IMR-90 (cell line): ENCODE data around the gene TOGARAM2. TPM values are rescaled to one million over a fixed set of nuclear protein-coding genes. Genes with fewer than 3 reads are reported as not detected.

Source experiments
- ATAC-seq: fragments of 200-7000 bp; cut with Tn5 transposase; 2 replicates; pipeline ENCODE4 v1.9.1; 2020; ENCODE audit warnings: low read depth, mild to moderate bottlenecking, moderate library complexity
- BruUV-seq: library from RNA; stranded (reverse); fragments of 400-500 nt; replicated peaks from 2 replicates; lab custom pipeline; 2021; lab: Mats Ljungman, UMichigan
- CTCF ChIA-PET: fragments of 300-600 bp; formaldehyde crosslinking; extraction: SDS; loops from one replicate; lab custom pipeline; 2021; ENCODE audit warnings: antibody characterized with exemption; lab: Yijun Ruan, JAX
- POLR2A ChIA-PET: fragments of 300-600 bp; sonication (Branson Sonifier 250); formaldehyde crosslinking; loops from one replicate; lab custom pipeline; 2022; ENCODE audit warnings: antibody characterized with exemption; ENCODE audit not compliant: unreplicated experiment; lab: Charles Lee
- DNase-seq: peaks from one replicate; pipeline ENCODE4 v3.0.0; 2013
- H2AFZ ChIP-seq: replicated peaks from 2 replicates; pipeline ENCODE3; 2013; ENCODE audit warnings: low read length, mild to moderate bottlenecking; ENCODE audit not compliant: poor library complexity
- H2AK5ac ChIP-seq: 2 replicates; pipeline ENCODE4 v1.6.1; 2013; ENCODE audit warnings: low read depth, low read length, inconsistent platforms
- H2AK9ac ChIP-seq: replicated peaks from 2 replicates; pipeline ENCODE3; 2013; ENCODE audit warnings: mild to moderate bottlenecking, low read depth, low read length, moderate library complexity; ENCODE audit not compliant: poor library complexity
- H2BK120ac ChIP-seq: 2 replicates; pipeline ENCODE4 v1.6.1; 2013; ENCODE audit warnings: low read depth, low read length, inconsistent platforms
- H2BK15ac ChIP-seq: 3 replicates; pipeline ENCODE4 v1.6.1; 2013; ENCODE audit warnings: low read depth, low read length, inconsistent platforms
- H2BK20ac ChIP-seq: 2 replicates; pipeline ENCODE4 v1.6.1; 2013; ENCODE audit warnings: low read depth, mild to moderate bottlenecking, inconsistent platforms, low read length, moderate library complexity
- H2BK5ac ChIP-seq: 2 replicates; pipeline ENCODE4 v1.6.1; 2013; ENCODE audit warnings: mild to moderate bottlenecking, low read depth, low read length, inconsistent platforms; ENCODE audit not compliant: poor library complexity, severe bottlenecking
- H3K14ac ChIP-seq: replicated peaks from 2 replicates; pipeline ENCODE4 v1.6.1; 2013; ENCODE audit warnings: low read depth, low read length, inconsistent platforms
- H3K18ac ChIP-seq: 2 replicates; pipeline ENCODE4 v1.6.1; 2013; ENCODE audit warnings: low read depth, low read length, control low read depth
- H3K23ac ChIP-seq: 2 replicates; pipeline ENCODE4 v1.6.1; 2013; ENCODE audit warnings: low read depth, low read length, inconsistent platforms
- H3K27ac ChIP-seq: 2 replicates; pipeline ENCODE4 v1.5.1; 2013; ENCODE audit warnings: mild to moderate bottlenecking, control low read depth, low read length; ENCODE audit not compliant: insufficient read depth
- H3K27me3 ChIP-seq: 2 replicates; pipeline ENCODE4 v1.6.1; 2013; ENCODE audit warnings: low read length; ENCODE audit not compliant: control insufficient read depth, insufficient read depth
- H3K36me3 ChIP-seq: 2 replicates; pipeline ENCODE4 v1.6.1; 2013; ENCODE audit warnings: low read length, mixed read lengths; ENCODE audit not compliant: control insufficient read depth, insufficient read depth
- H3K4ac ChIP-seq: 2 replicates; pipeline ENCODE4 v1.6.1; 2013; ENCODE audit warnings: low read depth, low read length, inconsistent platforms
- H3K4me1 ChIP-seq: 2 replicates; pipeline ENCODE4 v1.6.1; 2013; ENCODE audit warnings: low read length, mixed read lengths; ENCODE audit not compliant: control insufficient read depth, insufficient read depth
- H3K4me2 ChIP-seq: 2 replicates; pipeline ENCODE4 v1.6.1; 2013; ENCODE audit warnings: low read depth, mild to moderate bottlenecking, control low read depth, low read length, moderate library complexity
- H3K4me3 ChIP-seq: 2 replicates; pipeline ENCODE4 v1.5.1; 2013; ENCODE audit warnings: low read depth, mild to moderate bottlenecking, control low read depth, low read length, moderate library complexity; ENCODE audit not compliant: insufficient read depth
- H3K56ac ChIP-seq: 2 replicates; pipeline ENCODE4 v1.6.1; 2013; ENCODE audit warnings: low read length, inconsistent platforms; ENCODE audit not compliant: insufficient read depth; ENCODE audit errors: extremely low read depth
- H3K79me1 ChIP-seq, 2 experiments: 2 replicates each; pipeline ENCODE4 v1.6.1; 2013; ENCODE audit warnings: low read length in 2 of 2, inconsistent platforms in 1 of 2, low read depth in 1 of 2
- H3K9ac ChIP-seq: 2 replicates; pipeline ENCODE4 v1.6.1; 2013; ENCODE audit warnings: low read depth, low read length, control low read depth
- H3K9me1 ChIP-seq: 2 replicates; pipeline ENCODE4 v1.6.1; 2013; ENCODE audit warnings: low read length, inconsistent platforms; ENCODE audit not compliant: insufficient read depth
- H3K9me3 ChIP-seq: 2 replicates; pipeline ENCODE4 v1.6.1; 2013; ENCODE audit warnings: low read length; ENCODE audit not compliant: control insufficient read depth, insufficient read depth
- H4K20me1 ChIP-seq: 2 replicates; pipeline ENCODE4 v1.6.1; 2013; ENCODE audit warnings: low read length, inconsistent platforms; ENCODE audit not compliant: insufficient read depth
- H4K5ac ChIP-seq: 2 replicates; pipeline ENCODE4 v1.6.1; 2013; ENCODE audit warnings: mild to moderate bottlenecking, low read depth, low read length, control low read depth
- H4K8ac ChIP-seq, 2 experiments: 2 replicates each; pipeline ENCODE4 v1.6.1; 2013; ENCODE audit warnings: low read depth in 2 of 2, low read length in 2 of 2, control low read depth in 1 of 2, inconsistent platforms in 1 of 2
- H4K91ac ChIP-seq: 2 replicates; pipeline ENCODE4 v1.6.1; 2013; ENCODE audit warnings: low read depth, low read length, inconsistent platforms; ENCODE audit not compliant: insufficient read depth
- BHLHE40 ChIP-seq: fragments of 150-350 bp; IDR thresholded peaks from 2 replicates; pipeline ENCODE4 v1.6.1; 2016; ENCODE audit warnings: mild to moderate bottlenecking, low read depth, low read length
- CEBPB ChIP-seq: IDR thresholded peaks from 2 replicates; pipeline ENCODE4 v1.6.1; 2012; ENCODE audit warnings: low read depth, low read length, improper control_type of control experiment
- CHD1 ChIP-seq: IDR thresholded peaks from 2 replicates; pipeline ENCODE4 v1.6.1; 2012; ENCODE audit warnings: low read depth, low read length, improper control_type of control experiment
- ELK1 ChIP-seq: fragments of 150-350 bp; IDR thresholded peaks from 2 replicates; pipeline ENCODE4 v1.6.1; 2016; ENCODE audit warnings: low read depth, mild to moderate bottlenecking, low read length, moderate library complexity, borderline replicate concordance
- FOS ChIP-seq: fragments of 150-350 bp; IDR thresholded peaks from 2 replicates; pipeline ENCODE4 v1.6.1; 2016; ENCODE audit warnings: low read depth, low read length
- MAFK ChIP-seq: IDR thresholded peaks from 2 replicates; pipeline ENCODE4 v1.6.1; 2012; ENCODE audit warnings: low read depth, low read length, improper control_type of control experiment
- MAZ ChIP-seq: IDR thresholded peaks from 2 replicates; pipeline ENCODE4 v1.6.1; 2012; ENCODE audit warnings: low read depth, mild to moderate bottlenecking, low read length, improper control_type of control experiment, moderate library complexity, borderline replicate concordance
- MXI1 ChIP-seq: IDR thresholded peaks from 2 replicates; pipeline ENCODE4 v1.6.1; 2012; ENCODE audit warnings: low read depth, mild to moderate bottlenecking, low read length, moderate library complexity, borderline replicate concordance
- NFE2L2 ChIP-seq: fragments of 150-350 bp; IDR thresholded peaks from 2 replicates; pipeline ENCODE4 v1.6.1; 2016; ENCODE audit warnings: low read depth, mild to moderate bottlenecking, low read length
- POLR2A ChIP-seq: IDR thresholded peaks from 2 replicates; pipeline ENCODE4 v1.6.1; 2012; ENCODE audit warnings: mild to moderate bottlenecking, low read depth, low read length
- RAD21 ChIP-seq: IDR thresholded peaks from 2 replicates; pipeline ENCODE4 v1.6.1; 2012; ENCODE audit warnings: low read length, improper control_type of control experiment
- RCOR1 ChIP-seq: IDR thresholded peaks from 2 replicates; pipeline ENCODE4 v1.6.1; 2012; ENCODE audit warnings: mild to moderate bottlenecking, low read length, improper control_type of control experiment; ENCODE audit not compliant: insufficient replicate concordance
- RFX5 ChIP-seq: IDR thresholded peaks from 2 replicates; pipeline ENCODE4 v1.8.0; 2012; ENCODE audit warnings: low read depth, mild to moderate bottlenecking, low read length, moderate library complexity
- SMC3 ChIP-seq: fragments of 150-350 bp; IDR thresholded peaks from 2 replicates; pipeline ENCODE4 v1.6.1; 2016; ENCODE audit warnings: low read depth, mild to moderate bottlenecking, antibody characterized with exemption, low read length, moderate library complexity
- WGBS, 2 experiments: methylation state at CpG; one replicate each; pipeline versions ENCODE4 v1.1.5 to v1.1.7; 2013; ENCODE audit warnings: missing lambda C conversion rate in 2 of 2; ENCODE audit not compliant: insufficient read length in 1 of 2; ENCODE audit errors: extremely low coverage in 2 of 2; 5-methylcytosine and 5-hydroxymethylcytosine counted together
- dilution Hi-C: fragments of 300-500 bp; cut with HindIII; formaldehyde crosslinking; loops from one replicate; pipeline ENCODE4 v1.14.3; 2018; ENCODE audit warnings: low sequenced_read_pairs; ENCODE audit not compliant: unreplicated experiment
- in situ Hi-C: fragments of 300-500 bp; cut with MboI; formaldehyde crosslinking; loops from 3 replicates; pipeline ENCODE4 v1.14.3; 2019; ENCODE audit warnings: low sequenced_read_pairs, inconsistent platforms, mixed read lengths
- intact Hi-C: fragments of 100-400 bp; cut with micrococcal nuclease; formaldehyde crosslinking; loops from 2 replicates; pipeline ENCODE4 v1.10.0; 2022
- polyA plus RNA-seq, 3 experiments: library from polyadenylated mRNA; depleted of rRNA; stranded (reverse); fragments of >200 nt; gene quantifications; 2 replicates each; pipeline ENCODE4 v1.2.3, GENCODE V29; 2012; ENCODE audit warnings: low replicate concordance in 1 of 3
- total RNA-seq: library from RNA; depleted of rRNA; stranded (reverse); fragments of >200 nt; gene quantifications from 2 replicates; pipeline ENCODE4 v1.2.3, GENCODE V29; 2012
- TF ChIP-seq, protein P1 (sequence below): fragments of 150-350 bp; IDR thresholded peaks from 2 replicates; pipeline ENCODE4 v1.6.1; 2017; ENCODE audit warnings: mild to moderate bottlenecking, antibody characterized with exemption, low read length, low read depth
- TF ChIP-seq, protein P2 (sequence below): conservative IDR thresholded peaks from 2 replicates; pipeline ENCODE4 v1.5.1; 2012; ENCODE audit warnings: mild to moderate bottlenecking, low read depth, low read length, improper control_type of control experiment

TOGARAM2 gene
- total and polyA plus RNA-seq, 2 of the 4 experiments (the other 2 are of a cell fraction) = under 0.01 to 0.38 TPM

DNA sequence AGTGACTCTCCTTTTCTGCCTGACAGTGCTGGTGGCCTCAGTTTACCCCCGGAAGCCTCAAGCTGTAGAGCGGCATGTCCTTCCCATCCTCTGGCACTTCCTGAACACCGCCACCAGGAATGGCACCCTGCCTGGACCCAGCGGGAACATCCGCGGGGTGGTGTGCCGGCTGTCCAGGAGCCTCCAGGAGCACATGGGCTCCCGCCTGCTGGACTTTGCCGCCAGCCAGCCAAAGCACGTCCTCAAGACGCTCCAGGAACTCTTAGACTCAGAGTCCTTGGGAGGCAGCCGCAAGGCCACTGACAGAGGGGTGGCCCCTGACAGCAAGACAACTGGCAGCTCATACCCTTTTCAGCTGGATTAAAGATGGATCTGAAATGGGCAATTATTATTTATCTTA lies 70.6 kb downstream of the TOGARAM2 start:
- intact Hi-C loops = no loop called here
- BruUV-seq = no TSS peak
- CTCF ChIA-PET = no interaction called here

More for the DNA sequence above, 70.6 kb downstream of the TOGARAM2 start:
- Histone ChIP-seq H3K36me3 (no peaks in the 10 kb centered on the region), H3K9me1 (no peaks in the 10 kb centered on the region), H3K27ac (no peak overlapping the region), H3K4me2 (no peak overlapping the region), H3K4ac (no peak overlapping the region), H2BK5ac (no peak overlapping the region), H2BK15ac (no peak overlapping the region), H3K4me1 (no peaks in the 10 kb centered on the region), H3K18ac (no peak overlapping the region), H3K9ac (no peak overlapping the region), H4K8ac (no peak overlapping the region), H2BK120ac (no peak overlapping the region), H2AK5ac (no peak overlapping the region), H4K5ac (no peak overlapping the region), H3K14ac (no peak overlapping the region), H2BK20ac (no peak overlapping the region), H3K9me3 (no peaks in the 10 kb centered on the region), H3K4me3 (no peak overlapping the region), H3K79me1 (no peaks in the 10 kb centered on the region), H4K20me1 (no peaks in the 10 kb centered on the region), H4K91ac (no peak overlapping the region), H3K23ac (no peak overlapping the region), H2AFZ (no peak overlapping the region), H3K27me3 (peaks cover 10% of the 10 kb centered on the region; the same call in 1 of the 2 replicates), H3K56ac (no peak overlapping the region), H2AK9ac (no peak overlapping the region)
- POLR2A ChIA-PET = no interaction called here
- in situ Hi-C loops (no loop called here), dilution Hi-C loops (no loop called here)
- ATAC-seq (no peak), DNase-seq (no peak)
- WGBS, 2 experiments = 95% methylated on average over 4 of the region's 12 CpGs; no CpG with 5 or more reads in 1 of the 2 experiments
- TF ChIP-seq MXI1 (no peak), POLR2A (no peak), MAZ (no peak), BHLHE40 (no peak), CEBPB (no peak), MAFK (no peak), NFE2L2 (no peak), RCOR1 (no peak), ELK1 (no peak), FOS (no peak), RFX5 (no peak), RAD21 (no peak), CHD1 (no peak), SMC3 (no peak)
- TF ChIP-seq, protein P1, sequence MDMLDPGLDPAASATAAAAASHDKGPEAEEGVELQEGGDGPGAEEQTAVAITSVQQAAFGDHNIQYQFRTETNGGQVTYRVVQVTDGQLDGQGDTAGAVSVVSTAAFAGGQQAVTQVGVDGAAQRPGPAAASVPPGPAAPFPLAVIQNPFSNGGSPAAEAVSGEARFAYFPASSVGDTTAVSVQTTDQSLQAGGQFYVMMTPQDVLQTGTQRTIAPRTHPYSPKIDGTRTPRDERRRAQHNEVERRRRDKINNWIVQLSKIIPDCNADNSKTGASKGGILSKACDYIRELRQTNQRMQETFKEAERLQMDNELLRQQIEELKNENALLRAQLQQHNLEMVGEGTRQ = no peak
- TF ChIP-seq, protein P2, sequence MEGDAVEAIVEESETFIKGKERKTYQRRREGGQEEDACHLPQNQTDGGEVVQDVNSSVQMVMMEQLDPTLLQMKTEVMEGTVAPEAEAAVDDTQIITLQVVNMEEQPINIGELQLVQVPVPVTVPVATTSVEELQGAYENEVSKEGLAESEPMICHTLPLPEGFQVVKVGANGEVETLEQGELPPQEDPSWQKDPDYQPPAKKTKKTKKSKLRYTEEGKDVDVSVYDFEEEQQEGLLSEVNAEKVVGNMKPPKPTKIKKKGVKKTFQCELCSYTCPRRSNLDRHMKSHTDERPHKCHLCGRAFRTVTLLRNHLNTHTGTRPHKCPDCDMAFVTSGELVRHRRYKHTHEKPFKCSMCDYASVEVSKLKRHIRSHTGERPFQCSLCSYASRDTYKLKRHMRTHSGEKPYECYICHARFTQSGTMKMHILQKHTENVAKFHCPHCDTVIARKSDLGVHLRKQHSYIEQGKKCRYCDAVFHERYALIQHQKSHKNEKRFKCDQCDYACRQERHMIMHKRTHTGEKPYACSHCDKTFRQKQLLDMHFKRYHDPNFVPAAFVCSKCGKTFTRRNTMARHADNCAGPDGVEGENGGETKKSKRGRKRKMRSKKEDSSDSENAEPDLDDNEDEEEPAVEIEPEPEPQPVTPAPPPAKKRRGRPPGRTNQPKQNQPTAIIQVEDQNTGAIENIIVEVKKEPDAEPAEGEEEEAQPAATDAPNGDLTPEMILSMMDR = no peak
